ENCODE measurements around the gene LGR5.

The LGR5 gene

GRCh38 chr12:71578694-71579258 lies 139.2 kb downstream of the LGR5 start:
- ChIA-PET CTCF (no interaction called here), POLR2A (ENCODE audit: low non-redundant PET) (no interaction called here)
- TF ChIP-seq CTCF (conservative IDR thresholded peaks at IDR 0.05; ENCODE audit: low read depth), result no peak
- H3K27ac ChIP-seq, result no peak overlapping the region
- no peak for DNase-seq (ENCODE audit: low spot score)

- TF ChIP-seq CTCF (conservative IDR thresholded peaks at IDR 0.05; ENCODE audit: low read depth), result no peak
- no peak overlapping the region for H3K27ac ChIP-seq
- ChIA-PET CTCF (interaction anchor here (0.7 kb wide), 1 partner anchor 297 kb away, joined by 3 read pairs; no protein-coding TSS in a partner anchor), POLR2A (ENCODE audit: low non-redundant PET) (no interaction called here)
- peak; percentile 35 for DNase-seq (ENCODE audit: low spot score)
These were observed 141.6 kb downstream of the LGR5 start for GRCh38 chr12:71581206-71581605.

- no peak overlapping the region for H3K27ac ChIP-seq
- ChIA-PET CTCF (no interaction called here), POLR2A (ENCODE audit: low non-redundant PET) (no interaction called here)
- DNase-seq (ENCODE audit: low spot score), result no peak
- no peak for TF ChIP-seq CTCF (conservative IDR thresholded peaks at IDR 0.05; ENCODE audit: low read depth)
These were observed 143.3 kb downstream of the LGR5 start for GRCh38 chr12:71582925-71583324.

- no peak for TF ChIP-seq CTCF (conservative IDR thresholded peaks at IDR 0.05; ENCODE audit: low read depth)
- H3K27ac ChIP-seq, result no peak overlapping the region
- ChIA-PET CTCF (interaction anchor here (1.1 kb wide), 1 partner anchor 53 kb away, joined by 4 read pairs; no protein-coding TSS in a partner anchor), POLR2A (ENCODE audit: low non-redundant PET) (no interaction called here)
- DNase-seq (ENCODE audit: low spot score), result no peak
These were observed 144.8 kb downstream of the LGR5 start for GRCh38 chr12:71584356-71584755.

- POLR2A ChIA-PET (ENCODE audit: low non-redundant PET), result no interaction called here
- TF ChIP-seq CTCF (conservative IDR thresholded peaks at IDR 0.05; ENCODE audit: low read depth), result no peak
- no peak overlapping the region for H3K27ac ChIP-seq
- DNase-seq (ENCODE audit: low spot score), result no peak
- CTCF ChIA-PET, result interaction anchor here (1.1 kb wide), 1 partner anchor 52 kb away, joined by 4 read pairs; no protein-coding TSS in a partner anchor
These were observed 145.6 kb downstream of the LGR5 start for GRCh38 chr12:71585218-71585617.

- no peak for TF ChIP-seq CTCF (conservative IDR thresholded peaks at IDR 0.05; ENCODE audit: low read depth)
- CTCF ChIA-PET, result no interaction called here
- no peak overlapping the region for H3K27ac ChIP-seq
- no peak for DNase-seq (ENCODE audit: low spot score)
- POLR2A ChIA-PET (ENCODE audit: low non-redundant PET), result no interaction called here
These were observed 147.4 kb downstream of the LGR5 start for GRCh38 chr12:71587012-71587411.
